Endothelial cell of umbilical vein (primary cell): ENCODE measurements around the gene NR3C2. TPM values are rescaled to one million over a fixed set of nuclear protein-coding genes. Genes with fewer than 3 reads are reported as not detected.

Source experiments
- BruUV-seq: library from RNA; stranded (reverse); fragments of 400-500 nt; replicated peaks from 2 replicates; lab custom pipeline; 2021; lab: Mats Ljungman, UMichigan
- CTCF ChIA-PET: fragments of 300-600, 350-600 bp; sonication (Branson Sonifier 250); formaldehyde crosslinking; loops from one replicate; lab custom pipeline; 2021; ENCODE audit warnings: antibody characterized with exemption, inconsistent platforms; lab: Charles Lee
- POLR2A ChIA-PET: fragments of 300-600, 350-600 bp; sonication (Branson Sonifier 250); formaldehyde crosslinking; loops from one replicate; lab custom pipeline; 2021; ENCODE audit warnings: antibody characterized with exemption, inconsistent platforms; lab: Charles Lee
- DNase-seq: peaks from one replicate; pipeline ENCODE4 v3.0.0-alpha.2; 2011; ENCODE audit warnings: low read depth, low spot score
- FAIRE-seq: peaks from 2 replicates; lab custom pipeline; 2011; peaks lifted over from hg19 to GRCh38; lab: Jason Lieb, UNC
- H2AFZ ChIP-seq: 2 replicates; pipeline ENCODE4 v1.6.0; 2012; ENCODE audit warnings: low read depth, low read length, control low read depth, inconsistent platforms
- H3K27ac ChIP-seq: 2 replicates; pipeline ENCODE4 v1.5.1; 2011; ENCODE audit warnings: low read depth, mild to moderate bottlenecking, control low read depth, low read length, moderate library complexity; ENCODE audit not compliant: insufficient read depth
- H3K27me3 ChIP-seq, 2 experiments: 2 replicates each; pipeline versions ENCODE4 v1.6.0 to v1.6.1; 2011; ENCODE audit warnings: low read length in 2 of 2, mixed read lengths in 1 of 2; ENCODE audit not compliant: control insufficient read depth in 2 of 2, insufficient read depth in 2 of 2
- H3K36me3 ChIP-seq, 2 experiments: 2 replicates in 1 of 2; 3 replicates in 1 of 2; pipeline ENCODE4 v1.5.1; 2011; ENCODE audit warnings: low read length in 2 of 2, mild to moderate bottlenecking in 1 of 2, moderate library complexity in 1 of 2; ENCODE audit not compliant: control insufficient read depth in 2 of 2, insufficient read depth in 2 of 2; ENCODE audit errors: extremely low read depth in 1 of 2
- H3K4me1 ChIP-seq: 3 replicates; pipeline ENCODE4 v1.5.1; 2011; ENCODE audit warnings: mild to moderate bottlenecking, low read length; ENCODE audit not compliant: control insufficient read depth, insufficient read depth; ENCODE audit errors: extremely low read depth
- H3K4me2 ChIP-seq: 2 replicates; pipeline ENCODE4 v1.6.1; 2011; ENCODE audit warnings: low read length, control low read depth, mixed read lengths; ENCODE audit not compliant: insufficient read depth
- H3K4me3 ChIP-seq, 3 experiments: fragments of 200-600 bp in 1 of 3; sonication (generic), shearing (Covaris generic) in 1 of 3; replicated peaks in 1 of 3; 2 replicates each; pipeline ENCODE4 v1.5.1; 2011 to 2016; ENCODE audit warnings: control low read depth in 3 of 3, low read length in 3 of 3, mild to moderate bottlenecking in 2 of 3, inconsistent platforms in 1 of 3, low read depth in 1 of 3, moderate library complexity in 1 of 3; ENCODE audit not compliant: insufficient read depth in 1 of 3
- H3K79me2 ChIP-seq: 2 replicates; pipeline ENCODE4 v1.6.0; 2012; ENCODE audit warnings: low read length, inconsistent platforms; ENCODE audit not compliant: control insufficient read depth, insufficient read depth
- H3K9ac ChIP-seq: replicated peaks from 2 replicates; pipeline ENCODE3; 2011; ENCODE audit warnings: low read length, control low read depth; ENCODE audit not compliant: insufficient read depth; ENCODE audit errors: extremely low read depth
- H3K9me1 ChIP-seq: replicated peaks from 3 replicates; pipeline ENCODE4 v1.6.0; 2011; ENCODE audit warnings: mild to moderate bottlenecking, low read length; ENCODE audit not compliant: control insufficient read depth, insufficient read depth; ENCODE audit errors: extremely low read depth
- H3K9me3 ChIP-seq: replicated peaks from 2 replicates; pipeline ENCODE4 v1.5.1; 2012; ENCODE audit warnings: low read length, inconsistent platforms; ENCODE audit not compliant: control insufficient read depth, insufficient read depth
- H4K20me1 ChIP-seq: replicated peaks from 2 replicates; pipeline ENCODE3; 2011; ENCODE audit warnings: mild to moderate bottlenecking, low read length; ENCODE audit not compliant: control insufficient read depth, insufficient read depth; ENCODE audit errors: extremely low read depth
- EZH2 ChIP-seq: IDR thresholded peaks from 2 replicates; pipeline ENCODE4 v1.6.1; 2012; ENCODE audit warnings: borderline replicate concordance, low read depth, mild to moderate bottlenecking, moderate library complexity, low read length, inconsistent platforms; ENCODE audit not compliant: severe bottlenecking
- FOS ChIP-seq: IDR thresholded peaks from 2 replicates; pipeline ENCODE4 v1.6.1; 2011; ENCODE audit warnings: mild to moderate bottlenecking, low read length, moderate library complexity, borderline replicate concordance; ENCODE audit not compliant: insufficient read depth
- GATA2 ChIP-seq: IDR thresholded peaks from 2 replicates; pipeline ENCODE4 v1.7.0; 2011; ENCODE audit warnings: low read depth, mild to moderate bottlenecking, moderate library complexity, mixed read lengths, low read length; ENCODE audit not compliant: insufficient read length, insufficient read depth
- JUN ChIP-seq: IDR thresholded peaks from 2 replicates; pipeline ENCODE4 v1.6.1; 2011; ENCODE audit warnings: borderline replicate concordance, low read depth; ENCODE audit not compliant: insufficient read length, insufficient read depth
- POLR2A ChIP-seq: IDR thresholded peaks from 2 replicates; pipeline ENCODE4 v1.6.1; 2012; ENCODE audit warnings: low read depth, mild to moderate bottlenecking, control low read depth, low read length
- POLR2AphosphoS5 ChIP-seq: IDR thresholded peaks from 2 replicates; pipeline ENCODE4 v1.6.1; 2012; ENCODE audit warnings: low read depth, mild to moderate bottlenecking, control low read depth, low read length, moderate library complexity; ENCODE audit not compliant: insufficient read depth
- dilution Hi-C: fragments of 300-500 bp; cut with MboI; formaldehyde crosslinking; loops from one replicate; pipeline ENCODE4 v1.15.0; 2019; ENCODE audit warnings: low sequenced_read_pairs; ENCODE audit not compliant: extremely low pct_ligation_motif_present
- intact Hi-C: fragments of 100-400 bp; cut with micrococcal nuclease; formaldehyde crosslinking; loops from one replicate; pipeline ENCODE4 v1.10.0; 2022
- polyA plus RNA-seq, 4 experiments: library from polyadenylated mRNA; depleted of rRNA in 3 of 4; stranded (reverse) in 3 of 4; unstranded in 1 of 4; fragments of >200 nt; gene quantifications; 2 replicates each; pipeline versions ENCODE4 v1.2.1 to v1.2.3, GENCODE V29; 2011 to 2012; ENCODE audit warnings: missing spikeins in 1 of 4
- total RNA-seq: library from RNA; stranded (reverse); gene quantifications from 2 replicates; pipeline ENCODE4 v1.2.3, GENCODE V29; 2021
- TF ChIP-seq, protein P1 (sequence below): IDR thresholded peaks from 2 replicates; pipeline ENCODE4 v1.6.1; 2011; ENCODE audit not compliant: insufficient read depth, insufficient read length
- TF ChIP-seq, protein P2 (sequence below), 2 donors: IDR thresholded peaks; 1 replicate in 1 of 2; 2 replicates in 1 of 2; pipeline ENCODE4 v1.5.1; 2011; ENCODE audit warnings: low read length in 2 of 2, mild to moderate bottlenecking in 2 of 2, moderate library complexity in 2 of 2, control low read depth in 1 of 2, inconsistent platforms in 1 of 2, low read depth in 1 of 2; ENCODE audit not compliant: insufficient read depth in 1 of 2; ENCODE audit errors: extremely low read depth in 1 of 2

The NR3C2 gene
- total and polyA plus RNA-seq, 2 donors (not counting 3 experiments of a cell fraction or from before 2014, with no cell fraction given), result 4.8 to 16.4 TPM

DNA sequence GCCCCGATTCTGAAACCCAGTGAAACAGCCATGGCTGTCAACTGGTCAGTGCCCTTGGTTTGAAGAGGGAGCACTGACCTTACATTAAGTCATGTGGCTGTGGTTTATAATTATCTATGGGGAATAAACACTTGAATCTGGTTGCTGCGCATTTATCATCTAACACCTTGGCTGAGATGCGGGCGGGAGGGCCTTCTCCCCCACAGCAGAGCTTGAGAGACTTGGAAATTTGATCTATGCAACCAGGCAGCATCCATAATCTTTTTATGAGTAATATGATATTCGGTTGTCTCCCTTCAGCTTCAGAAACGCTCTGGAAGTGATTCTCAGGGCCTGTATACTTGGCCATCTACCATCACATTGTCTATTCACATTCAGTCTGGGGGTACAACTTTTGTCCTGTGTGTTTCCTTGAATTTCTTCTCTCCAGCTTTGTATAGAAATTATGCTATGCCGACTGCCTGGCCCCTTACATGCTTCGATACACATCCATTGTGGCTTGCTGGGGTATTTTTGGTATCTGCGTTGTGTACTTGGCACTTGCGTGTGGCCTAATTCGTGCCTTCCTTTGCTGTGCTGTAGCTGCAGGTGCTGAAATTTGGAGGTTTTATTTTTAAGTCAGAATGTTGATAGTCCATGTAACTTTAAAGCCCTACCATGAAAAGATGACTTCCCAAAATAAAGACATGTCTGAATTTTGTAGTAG, 388.8 kb downstream of the NR3C2 start:
- POLR2A ChIA-PET, result no interaction called here
- H2AFZ ChIP-seq, result no peak overlapping the region
- H3K27ac ChIP-seq, result no peak overlapping the region
- intact Hi-C loops (no loop called here), dilution Hi-C loops (no loop called here)
- no peaks in the 10 kb centered on the region for H3K4me1 ChIP-seq
- H3K36me3 ChIP-seq, result no peaks in the 10 kb centered on the region
- no peak overlapping the region for H3K4me3 ChIP-seq
- no peaks in the 10 kb centered on the region for H4K20me1 ChIP-seq
- H3K4me2 ChIP-seq, result no peak overlapping the region
- no peak for FAIRE-seq
- no peaks in the 10 kb centered on the region for H3K9me1 ChIP-seq
- no peak for TF ChIP-seq POLR2AphosphoS5
- TF ChIP-seq, protein P1, sequence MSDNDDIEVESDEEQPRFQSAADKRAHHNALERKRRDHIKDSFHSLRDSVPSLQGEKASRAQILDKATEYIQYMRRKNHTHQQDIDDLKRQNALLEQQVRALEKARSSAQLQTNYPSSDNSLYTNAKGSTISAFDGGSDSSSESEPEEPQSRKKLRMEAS, result no peak
- no peak for TF ChIP-seq POLR2A
- CTCF ChIA-PET, result interaction anchor here (1.4 kb wide), 1 partner anchor 70 kb away, joined by 5 read pairs; no protein-coding TSS in a partner anchor
- H3K79me2 ChIP-seq, result no peaks in the 10 kb centered on the region
- no peak for DNase-seq
- BruUV-seq, result no TSS peak
- no peaks in the 10 kb centered on the region for H3K9me3 ChIP-seq
- no peak overlapping the region for H3K9ac ChIP-seq
- H3K27me3 ChIP-seq, result no peaks in the 10 kb centered on the region

DNA sequence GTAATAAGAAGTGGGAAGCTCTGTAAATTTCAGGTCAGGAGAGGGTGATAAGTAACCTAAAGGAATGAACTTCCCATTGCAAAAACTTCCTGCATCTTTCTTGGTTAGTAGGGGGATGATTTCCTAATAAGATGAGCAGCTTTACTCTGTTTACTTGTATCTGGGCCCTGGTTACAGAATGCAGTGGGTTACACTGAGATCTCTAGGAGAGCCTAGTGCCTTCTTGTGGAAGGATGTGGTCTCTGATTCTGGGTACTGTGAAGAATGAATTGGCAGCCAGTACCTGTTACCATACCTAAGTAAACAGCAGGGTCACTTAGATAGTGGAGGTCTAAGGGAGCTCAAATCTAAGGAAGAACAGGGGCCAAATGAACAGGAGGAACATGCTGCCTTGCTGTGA, 389.8 kb downstream of the NR3C2 start:
- Histone ChIP-seq H3K9me3 (no peaks in the 10 kb centered on the region), H3K27ac (no peak overlapping the region), H4K20me1 (no peaks in the 10 kb centered on the region), H3K9me1 (no peaks in the 10 kb centered on the region), H3K36me3 (no peaks in the 10 kb centered on the region), H3K4me3 (no peak overlapping the region), H3K4me2 (no peak overlapping the region), H3K9ac (no peak overlapping the region), H2AFZ (no peak overlapping the region), H3K27me3 (no peaks in the 10 kb centered on the region), H3K79me2 (no peaks in the 10 kb centered on the region), H3K4me1 (no peaks in the 10 kb centered on the region)
- FAIRE-seq (no peak), DNase-seq (no peak)
- dilution Hi-C loops, result no loop called here
- intact Hi-C loops, result no loop called here
- TF ChIP-seq POLR2A (no peak), JUN (no peak), POLR2AphosphoS5 (no peak), EZH2 (no peak), FOS (no peak), GATA2 (no peak)
- TF ChIP-seq, protein P2, sequence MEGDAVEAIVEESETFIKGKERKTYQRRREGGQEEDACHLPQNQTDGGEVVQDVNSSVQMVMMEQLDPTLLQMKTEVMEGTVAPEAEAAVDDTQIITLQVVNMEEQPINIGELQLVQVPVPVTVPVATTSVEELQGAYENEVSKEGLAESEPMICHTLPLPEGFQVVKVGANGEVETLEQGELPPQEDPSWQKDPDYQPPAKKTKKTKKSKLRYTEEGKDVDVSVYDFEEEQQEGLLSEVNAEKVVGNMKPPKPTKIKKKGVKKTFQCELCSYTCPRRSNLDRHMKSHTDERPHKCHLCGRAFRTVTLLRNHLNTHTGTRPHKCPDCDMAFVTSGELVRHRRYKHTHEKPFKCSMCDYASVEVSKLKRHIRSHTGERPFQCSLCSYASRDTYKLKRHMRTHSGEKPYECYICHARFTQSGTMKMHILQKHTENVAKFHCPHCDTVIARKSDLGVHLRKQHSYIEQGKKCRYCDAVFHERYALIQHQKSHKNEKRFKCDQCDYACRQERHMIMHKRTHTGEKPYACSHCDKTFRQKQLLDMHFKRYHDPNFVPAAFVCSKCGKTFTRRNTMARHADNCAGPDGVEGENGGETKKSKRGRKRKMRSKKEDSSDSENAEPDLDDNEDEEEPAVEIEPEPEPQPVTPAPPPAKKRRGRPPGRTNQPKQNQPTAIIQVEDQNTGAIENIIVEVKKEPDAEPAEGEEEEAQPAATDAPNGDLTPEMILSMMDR (IDR thresholded peaks at IDR 0.05; ENCODE audit: extremely low read depth in 1 of 2, insufficient read depth in 1 of 2, low read depth in 1 of 2, low read length in 2 of 2), result no peak
- TF ChIP-seq, protein P1, result no peak
- ChIA-PET CTCF (interaction anchor here (0.6 kb wide), 1 partner anchor 221 kb away, joined by 3 read pairs; no protein-coding TSS in a partner anchor), POLR2A (interaction anchor here (0.9 kb wide), 1 partner anchor 390 kb away, joined by 3 read pairs; the partner anchor contains the start of gene NR3C2)
- BruUV-seq, result no TSS peak
